Inflammatory macrophage treated with lipopolysaccharide for 4 hours (primary cell): ENCODE results near the gene CASKIN2.

Experiments
- DNase-seq: peaks from one replicate; pipeline ENCODE4 v3.0.0-alpha.2; 2020

CASKIN2 gene

DNA sequence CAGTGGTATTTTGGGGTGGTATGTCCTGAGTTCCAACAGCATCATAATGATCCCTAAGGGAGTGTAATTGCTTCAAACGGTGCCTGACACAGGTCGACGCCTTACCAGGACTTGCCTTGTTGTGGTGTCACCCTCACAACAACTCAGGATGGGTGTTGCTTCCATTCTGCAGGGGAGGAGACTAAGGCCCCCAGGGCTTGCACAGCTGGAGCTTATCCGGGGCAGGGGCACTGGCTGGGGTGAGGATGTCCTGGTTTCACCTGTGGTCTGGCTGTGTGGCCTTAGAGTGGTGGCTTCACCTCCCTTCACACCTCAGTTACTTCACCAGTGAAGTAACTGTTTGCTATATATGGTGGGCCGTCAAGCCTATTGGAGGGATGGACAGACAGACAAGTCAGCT is 33.5 kb upstream of the CASKIN2 start:
- no peak for DNase-seq

DNA sequence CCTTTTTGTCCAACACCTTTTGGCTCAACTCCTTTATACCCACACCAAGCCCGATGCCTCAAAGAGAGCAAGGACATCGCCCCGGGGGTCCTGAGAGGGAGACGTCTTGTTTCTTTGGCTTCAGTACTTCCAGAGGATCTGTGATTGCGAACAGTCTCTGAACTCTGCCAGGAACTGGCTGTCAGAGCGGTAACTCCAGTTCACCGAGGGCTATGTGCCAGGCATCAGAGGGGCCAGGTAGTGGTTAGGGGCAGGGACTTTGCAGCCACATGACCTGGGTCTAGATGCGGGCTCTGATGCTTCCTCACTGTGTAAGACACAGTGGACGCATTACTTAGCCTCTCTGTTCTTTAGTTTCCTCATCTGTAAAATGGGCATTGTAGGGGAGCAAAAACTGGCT is 31.8 kb upstream of the CASKIN2 start:
- no peak for DNase-seq

DNA sequence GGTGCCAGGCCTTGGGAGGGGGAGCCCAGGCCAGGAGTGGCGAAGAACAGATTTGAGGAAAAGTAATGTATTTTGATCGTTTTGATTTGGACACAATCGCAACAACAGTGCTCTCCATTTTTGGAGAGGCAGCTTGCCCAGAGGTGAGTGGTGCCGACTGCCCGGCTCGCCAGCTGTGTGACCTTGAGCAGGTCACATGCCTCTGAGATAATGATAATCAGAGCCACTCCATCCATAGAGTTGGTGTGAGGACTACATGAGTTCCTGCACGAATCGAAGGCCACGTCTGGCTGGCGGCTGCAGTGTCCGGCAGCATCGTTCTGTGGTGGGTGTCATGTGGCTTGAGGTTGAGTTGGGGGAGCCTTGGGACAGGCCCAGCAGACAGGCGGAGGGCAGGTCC is 30.8 kb upstream of the CASKIN2 start:
- no peak for DNase-seq

- no peak for DNase-seq
Observed at GRCh38 chr17:75544250-75544649, 28.9 kb upstream of the CASKIN2 start.

- no peak for DNase-seq
Observed at GRCh38 chr17:75542728-75543336, 27.5 kb upstream of the CASKIN2 start.

DNA sequence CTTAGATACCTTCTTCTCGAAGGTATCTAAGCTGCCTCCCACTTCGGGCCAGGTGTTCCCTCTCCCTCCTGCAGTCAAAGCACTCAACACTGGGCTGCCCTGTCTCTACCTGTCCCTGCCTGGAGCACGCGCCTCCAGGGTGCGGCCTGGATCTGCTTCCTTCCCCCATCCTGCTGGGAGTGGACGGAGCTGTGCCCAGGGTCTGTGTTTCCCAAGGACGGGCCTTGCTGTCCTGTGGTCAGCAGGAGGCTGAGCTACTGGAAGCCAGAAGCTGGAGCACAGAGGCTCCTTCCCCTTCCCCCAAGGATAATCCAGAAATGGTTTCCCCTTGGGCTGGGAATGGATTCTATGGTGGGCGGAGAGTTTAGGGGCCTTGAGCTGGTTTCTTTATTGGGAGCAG is 26.9 kb upstream of the CASKIN2 start:
- no peak for DNase-seq

GRCh38 chr17:75540923-75541503 is 25.7 kb upstream of the CASKIN2 start:
- no peak for DNase-seq

DNA sequence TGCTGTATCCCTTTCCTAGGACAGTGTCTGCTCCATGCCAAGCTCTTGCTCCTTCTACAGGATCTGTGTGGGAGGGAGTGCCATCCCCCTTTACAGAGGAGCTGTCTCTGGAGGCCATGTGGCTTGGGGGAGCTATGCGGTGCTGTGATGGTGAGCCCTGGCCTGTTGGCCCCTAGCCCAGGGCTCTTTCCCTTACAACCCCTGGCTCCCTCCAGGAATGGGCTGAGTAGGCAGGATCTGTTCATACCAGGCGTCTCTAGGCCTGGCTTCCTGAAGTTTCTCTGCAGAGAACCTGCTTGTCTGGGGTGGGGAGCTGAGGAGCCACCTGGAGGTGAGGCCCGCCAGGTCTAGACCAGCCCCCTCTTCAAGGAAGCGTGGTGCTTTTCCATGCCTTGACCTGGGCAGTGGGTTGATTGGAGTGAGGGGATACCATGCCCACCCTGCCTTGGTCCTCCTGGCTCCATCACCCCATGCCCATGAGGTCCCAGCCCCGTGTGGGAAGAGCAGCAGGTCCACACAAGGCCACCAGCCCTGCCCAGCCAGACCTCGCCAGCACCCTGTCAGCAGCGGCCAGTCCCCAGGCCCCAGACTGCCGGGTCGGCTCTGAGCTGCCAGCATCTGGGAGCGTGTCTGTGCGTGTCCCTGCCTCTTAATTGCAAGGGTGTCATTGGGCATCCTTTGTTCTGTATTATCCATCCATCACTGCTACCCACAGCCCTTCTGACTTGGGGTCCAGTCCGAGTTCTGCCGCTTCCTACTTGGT is 24.8 kb upstream of the CASKIN2 start:
- no peak for DNase-seq

GRCh38 chr17:75536366-75536765 is 21.0 kb upstream of the CASKIN2 start:
- DNase-seq = no peak

DNA sequence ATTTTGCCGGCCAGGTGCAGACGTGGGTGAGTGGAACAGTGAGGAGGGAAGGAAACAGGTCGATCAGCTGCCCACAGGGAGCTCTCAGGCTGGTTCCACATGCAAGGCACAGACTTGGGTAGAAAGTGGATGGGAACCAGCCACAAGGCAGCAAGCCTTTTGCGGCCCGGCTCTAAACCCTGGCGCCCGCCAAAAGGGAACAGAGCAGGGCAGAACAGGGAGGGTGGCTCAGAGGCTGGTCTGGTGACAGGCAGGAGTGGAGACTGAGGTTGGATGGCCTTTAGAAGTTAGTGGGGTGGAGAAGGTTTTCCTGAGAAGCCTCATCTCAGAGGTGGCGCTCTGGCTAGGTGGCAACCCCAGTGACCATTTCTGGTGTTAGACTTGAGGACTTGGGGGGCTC is 20.5 kb upstream of the CASKIN2 start:
- DNase-seq = no peak

DNA sequence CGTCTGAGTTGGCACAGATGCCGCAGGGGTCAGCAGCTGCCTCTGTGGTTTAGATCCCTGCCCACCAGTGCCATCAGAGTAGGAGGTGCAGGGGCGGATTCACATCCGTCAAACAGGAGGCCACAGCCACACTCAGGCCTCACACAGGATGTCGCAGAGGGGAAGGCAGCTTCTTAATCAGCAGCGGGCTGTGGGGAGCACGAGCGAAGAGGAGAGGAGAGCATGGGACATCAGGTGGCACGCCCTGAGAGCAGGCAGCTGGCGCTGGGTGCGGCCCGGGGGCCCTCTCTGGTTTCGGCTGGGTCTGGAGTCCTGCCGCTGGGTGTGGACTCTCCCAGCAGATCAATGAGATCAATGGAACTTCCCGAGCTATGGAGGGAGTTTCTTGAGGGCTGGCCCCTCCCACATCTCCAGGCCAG is 19.8 kb upstream of the CASKIN2 start:
- DNase-seq = peak; percentile 28

GRCh38 chr17:75531721-75532072 is 16.4 kb upstream of the CASKIN2 start:
- no peak for DNase-seq

GRCh38 chr17:75530837-75531720 is 15.7 kb upstream of the CASKIN2 start:
- no peak for DNase-seq

GRCh38 chr17:75526555-75527270 is 11.4 kb upstream of the CASKIN2 start:
- no peak for DNase-seq

DNA sequence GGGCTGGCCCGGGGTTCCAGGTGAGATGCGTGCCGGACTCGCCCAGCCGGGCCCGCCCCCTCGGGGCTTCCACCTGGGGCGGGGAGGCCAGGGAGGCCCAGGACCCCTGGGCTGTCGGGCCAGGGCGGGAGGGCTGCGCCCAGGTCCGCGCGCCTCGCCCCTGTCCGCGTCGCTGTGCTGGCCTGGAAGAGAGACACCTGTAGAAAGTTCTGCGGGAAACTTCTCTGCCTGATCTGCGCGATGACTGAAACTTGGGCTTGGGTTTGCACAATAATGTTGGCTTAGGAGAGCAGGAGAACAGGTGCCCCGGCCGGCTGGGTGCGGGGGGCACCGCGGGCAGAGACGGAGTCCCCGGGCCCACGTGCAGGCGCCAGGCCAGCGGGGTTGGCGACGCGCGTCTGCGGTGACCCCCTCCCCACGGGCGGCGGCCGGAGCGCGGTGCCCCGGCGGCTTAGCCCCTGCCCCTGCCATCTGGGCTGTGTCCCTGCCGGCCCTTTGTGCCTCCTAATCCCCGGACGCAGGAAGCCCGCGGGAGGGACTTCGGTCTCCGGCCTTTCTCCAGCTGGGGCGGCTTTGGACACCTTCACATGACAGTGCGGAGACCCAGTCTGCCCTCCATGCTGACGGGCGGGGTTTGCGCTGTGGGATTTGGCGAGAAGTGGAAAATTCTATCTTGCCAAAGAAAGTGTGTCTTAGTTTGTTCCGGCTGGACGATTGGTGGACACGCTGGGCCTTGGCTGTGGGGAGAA is 10.6 kb upstream of the CASKIN2 start:
- no peak for DNase-seq

DNA sequence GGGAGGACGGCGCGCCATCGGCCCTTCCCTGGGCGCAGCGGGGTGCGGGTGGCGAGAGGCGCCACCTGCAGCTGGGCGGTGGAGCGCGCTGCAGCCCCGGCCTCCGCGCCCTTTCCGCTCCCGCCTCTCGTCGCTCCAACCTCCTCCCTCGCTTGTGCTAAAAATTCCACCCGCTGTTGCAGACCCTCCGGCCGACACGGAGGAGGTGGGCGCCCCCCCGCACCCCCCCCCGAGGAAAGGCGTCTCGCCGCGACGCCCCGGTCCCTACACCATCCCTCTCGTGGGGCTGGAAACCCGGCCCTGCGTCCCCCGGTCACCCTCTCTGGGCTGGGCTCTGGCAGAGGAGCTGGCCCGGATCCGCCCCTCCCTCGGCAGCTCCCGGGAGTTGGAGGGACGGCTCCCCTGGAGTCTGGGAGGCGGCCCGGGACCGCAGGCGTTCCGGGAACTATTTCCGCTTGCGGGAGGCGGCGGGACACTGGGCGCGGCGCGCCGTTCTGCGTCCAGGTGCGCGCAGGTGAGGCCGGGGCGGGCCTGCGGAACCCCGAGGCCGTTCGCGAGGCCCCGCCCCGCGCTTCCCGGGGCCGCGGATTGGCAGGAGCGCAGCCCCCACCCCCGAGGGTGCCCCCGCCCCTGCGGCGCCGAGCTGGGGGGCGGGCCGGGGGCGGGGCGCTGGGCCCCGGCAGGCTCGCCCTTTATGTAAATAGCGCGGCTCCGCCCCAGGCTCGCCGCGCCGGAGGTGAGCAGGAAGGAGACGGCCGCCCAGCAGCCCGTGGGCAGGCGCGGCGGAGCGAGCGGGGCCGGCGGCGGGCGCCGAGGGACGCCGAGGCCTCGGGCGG is 9.9 kb upstream of the CASKIN2 start, which contains the start of gene LLGL2:
TSS of gene LLGL2 (plus strand) at position 728 of the 836 bp plus-strand sequence. CDS start 17,730 bp downstream, outside the sequence.
- DNase-seq = peak; percentile 76

- DNase-seq = no peak
Observed at GRCh38 chr17:75524269-75524969, 9.1 kb upstream of the CASKIN2 start.

GRCh38 chr17:75523647-75524046 is 8.3 kb upstream of the CASKIN2 start:
- DNase-seq = no peak

GRCh38 chr17:75521951-75522727 is 6.8 kb upstream of the CASKIN2 start:
- peak; percentile 22 for DNase-seq
